Measurements from ENCODE around the gene NT5DC2. TPM values are rescaled to one million over a fixed set of nuclear protein-coding genes. Genes with fewer than 3 reads are reported as not detected.
A peak's percentile ranks its signal among the peaks of the same experiment; 100 is the strongest.

Gene NT5DC2
- total RNA-seq (2021) = 172 and 215 TPM in 2 replicates
- Bru-seq, nascent RNA = percentile 60 among the genes with signal in this experiment
- BruChase-seq, experiment 1, labeled RNA remaining after a 2-hour chase = percentile 67 among the genes with signal in this experiment
- BruChase-seq, experiment 2, labeled RNA remaining after a 6-hour chase = percentile 81 among the genes with signal in this experiment
- long read RNA-seq, transcript NT5DC2-202 (14 exons, 1,795 nt) = major isoform, 177 of 353 reads
- long read RNA-seq, partial matches to known transcripts = 134 of 353 reads
- long read RNA-seq, other reads (novel, unspliced or antisense) = 39 of 353 reads

GRCh38 chr3:52533623-52534280 is at the start of gene NT5DC2:
Gene NT5DC2 (minus strand): TSS chr3:52533857. CDS start chr3:52533737, 120 bp downstream.
- Histone ChIP-seq H3K9me3 (ENCODE audit: insufficient read depth, low read depth) (no peaks in the 10 kb centered on the region), H4K20me1 (ENCODE audit: insufficient read depth) (peaks cover 5% of the 10 kb centered on the region; the same call in 1 of the 2 replicates), H3K36me3 (ENCODE audit: low read depth) (no peaks in the 10 kb centered on the region), H3K4me2 (peak within 1 kb of the TSS; percentile 91), H3K79me2 (ENCODE audit: low read depth) (peaks cover 32% of the 10 kb centered on the region), H3K4me1 (replicated peaks; ENCODE audit: insufficient read depth) (peaks cover 22% of the 10 kb centered on the region), H3K9me2 (ENCODE audit: insufficient read depth) (no peaks in the 10 kb centered on the region), H2AFZ (peak within 1 kb of the TSS; percentile 86), H3K27me3 (ENCODE audit: insufficient read depth, low read depth) (no peaks in the 10 kb centered on the region), H3K27ac (no peak within 1 kb of the TSS), H3K4me3 (peak within 1 kb of the TSS; percentile 63), H3F3A (ENCODE audit: insufficient read depth, low read depth) (peaks cover 18% of the 10 kb centered on the region; the same call in 1 of the 2 replicates)
- peak in 1 of 2 experiments; percentile 69 for DNase-seq
- intact Hi-C loops (cut with micrococcal nuclease; ENCODE audit: unreplicated experiment) = no loop called here
- ChIA-PET CTCF (no interaction called here), POLR2A (ENCODE audit: unreplicated experiment) (no interaction called here)
- BruUV-seq (replicated peaks) = no TSS peak
- TF ChIP-seq CTCF (conservative IDR thresholded peaks at IDR 0.05) (no peak), EZH2 (IDR thresholded peaks at IDR 0.05; ENCODE audit: low read depth) (no peak)

GRCh38 chr3:52574056-52574965 is 40.7 kb upstream of the NT5DC2 start:
- H2AFZ ChIP-seq = no peak overlapping the region
- H3K27me3 ChIP-seq (ENCODE audit: insufficient read depth, low read depth) = no peaks in the 10 kb centered on the region
- H3K36me3 ChIP-seq (ENCODE audit: low read depth) = peaks cover 3% of the 10 kb centered on the region
- H3K9me3 ChIP-seq (ENCODE audit: insufficient read depth, low read depth) = no peaks in the 10 kb centered on the region
- intact Hi-C loops (cut with micrococcal nuclease; ENCODE audit: unreplicated experiment) = no loop called here
- BruUV-seq (replicated peaks) = no TSS peak
- H3K4me2 ChIP-seq = no peak overlapping the region
- ChIA-PET CTCF (interaction anchor here (0.6 kb wide), 1 partner anchor 155 kb away, joined by 7 read pairs; no protein-coding TSS in a partner anchor), POLR2A (ENCODE audit: unreplicated experiment) (no interaction called here)
- DNase-seq = no peak
- H3K79me2 ChIP-seq (ENCODE audit: low read depth) = no peaks in the 10 kb centered on the region
- no peaks in the 10 kb centered on the region for H3F3A ChIP-seq (ENCODE audit: insufficient read depth, low read depth)
- H3K4me3 ChIP-seq = no peak overlapping the region
- no peak for TF ChIP-seq CTCF (conservative IDR thresholded peaks at IDR 0.05)
- TF ChIP-seq EZH2 (IDR thresholded peaks at IDR 0.05; ENCODE audit: low read depth) = no peak
- H3K9me2 ChIP-seq (ENCODE audit: insufficient read depth) = no peaks in the 10 kb centered on the region
- no peaks in the 10 kb centered on the region for H4K20me1 ChIP-seq (ENCODE audit: insufficient read depth)
- H3K4me1 ChIP-seq (replicated peaks; ENCODE audit: insufficient read depth) = no peaks in the 10 kb centered on the region
- no peak overlapping the region for H3K27ac ChIP-seq

GRCh38 chr3:52572221-52572620 is 38.6 kb upstream of the NT5DC2 start:
- Histone ChIP-seq H2AFZ (no peak overlapping the region), H3K9me3 (ENCODE audit: insufficient read depth, low read depth) (no peaks in the 10 kb centered on the region), H3K4me3 (no peak overlapping the region), H3K27me3 (ENCODE audit: insufficient read depth, low read depth) (no peaks in the 10 kb centered on the region), H3K4me2 (no peak overlapping the region), H3K79me2 (ENCODE audit: low read depth) (no peaks in the 10 kb centered on the region), H4K20me1 (ENCODE audit: insufficient read depth) (no peaks in the 10 kb centered on the region), H3K9me2 (ENCODE audit: insufficient read depth) (no peaks in the 10 kb centered on the region), H3K36me3 (ENCODE audit: low read depth) (no peaks in the 10 kb centered on the region; the same call in 1 of the 2 replicates), H3K27ac (no peak overlapping the region), H3K4me1 (replicated peaks; ENCODE audit: insufficient read depth) (peaks cover 10% of the 10 kb centered on the region; the same call in 1 of the 2 replicates), H3F3A (ENCODE audit: insufficient read depth, low read depth) (peaks cover 10% of the 10 kb centered on the region; the same call in 1 of the 2 replicates)
- intact Hi-C loops (cut with micrococcal nuclease; ENCODE audit: unreplicated experiment) = no loop called here
- no peak for DNase-seq
- BruUV-seq (replicated peaks) = no TSS peak
- ChIA-PET POLR2A (ENCODE audit: unreplicated experiment) (no interaction called here), CTCF (interaction anchor here (0.6 kb wide), 2 partner anchors 356 to 475 kb away, joined by 9 to 15 read pairs; no protein-coding TSS in a partner anchor)
- TF ChIP-seq CTCF (conservative IDR thresholded peaks at IDR 0.05) (no peak), EZH2 (IDR thresholded peaks at IDR 0.05; ENCODE audit: low read depth) (no peak)

Data from PC-9 (cell line).